Effector memory CD8-positive, alpha-beta T cell (primary cell): Measurements from ENCODE around the gene FGF14.

ENCODE experiments used
- ATAC-seq: fragments of 150-1000 bp; cut with Tn5 transposase; replicated peaks from 2 replicates; pipeline ENCODE4 v1.10.0; 2021; ENCODE audit warnings: mild to moderate bottlenecking, moderate library complexity
- DNase-seq, 3 experiments: peaks; one replicate each; pipeline ENCODE4 v3.0.0; 2021
- H3K27ac Mint-ChIP-seq, 2 donors: one replicate each; pipeline ENCODE4 v1.8.0; 2022; ENCODE audit warnings: mild to moderate bottlenecking in 2 of 2, mixed read lengths in 2 of 2, moderate library complexity in 2 of 2
- H3K27me3 Mint-ChIP-seq, 2 donors: one replicate each; pipeline ENCODE4 v1.8.0; 2022; ENCODE audit warnings: mixed read lengths in 2 of 2
- H3K36me3 Mint-ChIP-seq: one replicate; pipeline ENCODE4 v1.8.0; 2022; ENCODE audit warnings: mild to moderate bottlenecking, moderate library complexity, mixed read lengths; ENCODE audit not compliant: insufficient read depth
- H3K4me1 Mint-ChIP-seq, 2 donors: one replicate each; pipeline ENCODE4 v1.8.0; 2022; ENCODE audit warnings: low read depth in 2 of 2, mixed read lengths in 2 of 2
- H3K4me3 Mint-ChIP-seq, 2 donors: one replicate each; pipeline ENCODE4 v1.8.0; 2022; ENCODE audit warnings: mild to moderate bottlenecking in 2 of 2, mixed read lengths in 2 of 2, moderate library complexity in 2 of 2
- H3K9me3 Mint-ChIP-seq, 2 donors: one replicate each; pipeline ENCODE4 v1.8.0; 2022; ENCODE audit warnings: mixed read lengths in 2 of 2

FGF14 gene

GRCh38 chr13:102183509-102184182, 218.2 kb downstream of the FGF14 start:
- Mint-ChIP-seq H3K9me3 (no peaks in the 10 kb centered on the region), H3K4me3 (no peak overlapping the region), H3K27ac (no peak overlapping the region), H3K4me1 (no peaks in the 10 kb centered on the region), H3K27me3 (no peaks in the 10 kb centered on the region), H3K36me3 (peaks cover 2% of the 10 kb centered on the region)
- no peak for DNase-seq
- ATAC-seq, result no peak

- H3K4me3 Mint-ChIP-seq, result no peak overlapping the region
- H3K27me3 Mint-ChIP-seq, result no peaks in the 10 kb centered on the region
- no peaks in the 10 kb centered on the region for H3K36me3 Mint-ChIP-seq
Measured at GRCh38 chr13:102182170-102182569, 219.7 kb downstream of the FGF14 start.

GRCh38 chr13:102177431-102177830, 224.4 kb downstream of the FGF14 start:
- Mint-ChIP-seq H3K4me3 (no peak overlapping the region), H3K27me3 (no peaks in the 10 kb centered on the region)
- no peak for ATAC-seq

More at GRCh38 chr13:102182170-102182569, 219.7 kb downstream of the FGF14 start:
- ATAC-seq (no peak), DNase-seq (no peak)
- H3K27ac Mint-ChIP-seq, result no peak overlapping the region
- no peaks in the 10 kb centered on the region for H3K9me3 Mint-ChIP-seq
- no peaks in the 10 kb centered on the region for H3K4me1 Mint-ChIP-seq

GRCh38 chr13:102176846-102177245, 225.0 kb downstream of the FGF14 start:
- ATAC-seq, result no peak
- DNase-seq, result no peak
- no peaks in the 10 kb centered on the region for H3K4me1 Mint-ChIP-seq
- no peak overlapping the region for H3K27ac Mint-ChIP-seq
- no peaks in the 10 kb centered on the region for H3K27me3 Mint-ChIP-seq
- no peaks in the 10 kb centered on the region for H3K36me3 Mint-ChIP-seq
- H3K4me3 Mint-ChIP-seq, result no peak overlapping the region
- no peaks in the 10 kb centered on the region for H3K9me3 Mint-ChIP-seq

More at GRCh38 chr13:102177431-102177830, 224.4 kb downstream of the FGF14 start:
- H3K36me3 Mint-ChIP-seq, result no peaks in the 10 kb centered on the region
- DNase-seq, result no peak
- H3K27ac Mint-ChIP-seq, result no peak overlapping the region
- no peaks in the 10 kb centered on the region for H3K9me3 Mint-ChIP-seq
- H3K4me1 Mint-ChIP-seq, result no peaks in the 10 kb centered on the region

GRCh38 chr13:102172406-102172805, 229.4 kb downstream of the FGF14 start:
- ATAC-seq, result no peak
- no peak for DNase-seq
- Mint-ChIP-seq H3K9me3 (no peaks in the 10 kb centered on the region), H3K36me3 (no peaks in the 10 kb centered on the region), H3K4me1 (no peaks in the 10 kb centered on the region), H3K4me3 (no peak overlapping the region), H3K27ac (no peak overlapping the region), H3K27me3 (no peaks in the 10 kb centered on the region)

GRCh38 chr13:102170305-102170704, 231.5 kb downstream of the FGF14 start:
- Mint-ChIP-seq H3K9me3 (no peaks in the 10 kb centered on the region), H3K4me1 (no peaks in the 10 kb centered on the region), H3K4me3 (no peak overlapping the region), H3K27ac (no peak overlapping the region), H3K27me3 (no peaks in the 10 kb centered on the region), H3K36me3 (no peaks in the 10 kb centered on the region)
- no peak for ATAC-seq
- no peak for DNase-seq

- no peak overlapping the region for H3K27ac Mint-ChIP-seq
- no peak overlapping the region for H3K4me3 Mint-ChIP-seq
- no peak for ATAC-seq
- H3K9me3 Mint-ChIP-seq, result peaks cover 0 to 2% of the 10 kb centered on the region in 2 donors
- no peaks in the 10 kb centered on the region for H3K27me3 Mint-ChIP-seq
- DNase-seq, result no peak
- no peaks in the 10 kb centered on the region for H3K4me1 Mint-ChIP-seq
- H3K36me3 Mint-ChIP-seq, result no peaks in the 10 kb centered on the region
Measured at GRCh38 chr13:102169471-102170015, 232.3 kb downstream of the FGF14 start.

- H3K27ac Mint-ChIP-seq, result no peak overlapping the region
- no peak for ATAC-seq
- no peaks in the 10 kb centered on the region for H3K27me3 Mint-ChIP-seq
- no peaks in the 10 kb centered on the region for H3K4me1 Mint-ChIP-seq
- peaks cover 0 to 2% of the 10 kb centered on the region in 2 donors for H3K9me3 Mint-ChIP-seq
- no peaks in the 10 kb centered on the region for H3K36me3 Mint-ChIP-seq
- H3K4me3 Mint-ChIP-seq, result no peak overlapping the region
- no peak for DNase-seq
Measured at GRCh38 chr13:102152790-102153189, 249.1 kb downstream of the FGF14 start.

- Mint-ChIP-seq H3K36me3 (no peaks in the 10 kb centered on the region), H3K9me3 (no peaks in the 10 kb centered on the region), H3K4me1 (no peaks in the 10 kb centered on the region), H3K27me3 (no peaks in the 10 kb centered on the region), H3K4me3 (no peak overlapping the region), H3K27ac (no peak overlapping the region)
- DNase-seq (no peak), ATAC-seq (no peak)
Measured at GRCh38 chr13:102147353-102147752, 254.5 kb downstream of the FGF14 start.

- no peak overlapping the region for H3K4me3 Mint-ChIP-seq
- ATAC-seq (no peak), DNase-seq (no peak)
- no peaks in the 10 kb centered on the region for H3K9me3 Mint-ChIP-seq
- no peaks in the 10 kb centered on the region for H3K36me3 Mint-ChIP-seq
- H3K4me1 Mint-ChIP-seq, result no peaks in the 10 kb centered on the region
- H3K27ac Mint-ChIP-seq, result no peak overlapping the region
- H3K27me3 Mint-ChIP-seq, result no peaks in the 10 kb centered on the region
Measured at GRCh38 chr13:102145750-102146149, 256.1 kb downstream of the FGF14 start.

- no peak for DNase-seq
- Mint-ChIP-seq H3K9me3 (no peaks in the 10 kb centered on the region), H3K27ac (no peak overlapping the region), H3K4me1 (no peaks in the 10 kb centered on the region), H3K27me3 (no peaks in the 10 kb centered on the region), H3K36me3 (no peaks in the 10 kb centered on the region), H3K4me3 (no peak overlapping the region)
- no peak for ATAC-seq
Measured at GRCh38 chr13:102142473-102142826, 259.4 kb downstream of the FGF14 start.

- Mint-ChIP-seq H3K4me1 (no peaks in the 10 kb centered on the region), H3K27ac (no peak overlapping the region), H3K9me3 (no peaks in the 10 kb centered on the region), H3K4me3 (no peak overlapping the region), H3K27me3 (no peaks in the 10 kb centered on the region), H3K36me3 (no peaks in the 10 kb centered on the region)
- ATAC-seq, result no peak
- DNase-seq, result no peak
Measured at GRCh38 chr13:102141625-102142472, 260.0 kb downstream of the FGF14 start.

- no peak overlapping the region for H3K4me3 Mint-ChIP-seq
- no peaks in the 10 kb centered on the region for H3K36me3 Mint-ChIP-seq
- no peaks in the 10 kb centered on the region for H3K4me1 Mint-ChIP-seq
- H3K27ac Mint-ChIP-seq, result no peak overlapping the region
- no peak for DNase-seq
- no peaks in the 10 kb centered on the region for H3K9me3 Mint-ChIP-seq
- ATAC-seq, result no peak
- no peaks in the 10 kb centered on the region for H3K27me3 Mint-ChIP-seq
Measured at GRCh38 chr13:102139626-102140025, 262.2 kb downstream of the FGF14 start.

- DNase-seq (no peak), ATAC-seq (no peak)
- no peak overlapping the region for H3K4me3 Mint-ChIP-seq
- no peaks in the 10 kb centered on the region for H3K9me3 Mint-ChIP-seq
- H3K27me3 Mint-ChIP-seq, result no peaks in the 10 kb centered on the region
- no peaks in the 10 kb centered on the region for H3K36me3 Mint-ChIP-seq
- no peak overlapping the region for H3K27ac Mint-ChIP-seq
- no peaks in the 10 kb centered on the region for H3K4me1 Mint-ChIP-seq
Measured at GRCh38 chr13:102138635-102139190, 263.1 kb downstream of the FGF14 start.
